ENCODE data around the gene TIMM8B.
"Not testable (repeated sequence)": the region's sequence is repeated elsewhere in the genome, so short reads cannot be mapped to it uniquely, and the experiment has no call there.

TIMM8B gene

GRCh38 chr11:112086422-112087191 lies at the start of gene TIMM8B, which contains the start of gene SDHD:
TSS of gene TIMM8B (minus strand) at chr11:112086756. CDS start at chr11:112086723, 33 bp downstream.
TSS of gene SDHD (plus strand) at chr11:112086873. CDS start at chr11:112086908, 35 bp downstream.
- DNase-seq (ENCODE audit: low read depth in 1 of 2, low spot score in 1 of 2) = peak; percentile 87 to 97

- no peak for DNase-seq (ENCODE audit: low read depth in 1 of 2, low spot score in 1 of 2)
Measured at GRCh38 chr11:112134473-112134872, 47.9 kb upstream of the TIMM8B start.

GRCh38 chr11:112132737-112133136 lies 46.2 kb upstream of the TIMM8B start:
- no peak for DNase-seq (ENCODE audit: low read depth in 1 of 2, low spot score in 1 of 2)

- DNase-seq (ENCODE audit: low read depth in 1 of 2, low spot score in 1 of 2) = no peak
Measured at GRCh38 chr11:112129656-112130055, 43.1 kb upstream of the TIMM8B start.

GRCh38 chr11:112128483-112129121 lies 42.0 kb upstream of the TIMM8B start:
- DNase-seq (ENCODE audit: low read depth in 1 of 2, low spot score in 1 of 2) = no peak

- no peak for DNase-seq (ENCODE audit: low read depth in 1 of 2, low spot score in 1 of 2)
Measured at GRCh38 chr11:112127056-112127455, 40.5 kb upstream of the TIMM8B start.

- DNase-seq (ENCODE audit: low read depth in 1 of 2, low spot score in 1 of 2) = no peak
Measured at GRCh38 chr11:112123129-112123528, 36.6 kb upstream of the TIMM8B start.

- no peak for DNase-seq (ENCODE audit: low read depth in 1 of 2, low spot score in 1 of 2)
Measured at GRCh38 chr11:112121981-112122615, 35.5 kb upstream of the TIMM8B start.

- DNase-seq (ENCODE audit: low read depth in 1 of 2, low spot score in 1 of 2) = no peak
Measured at GRCh38 chr11:112118176-112118575, 31.6 kb upstream of the TIMM8B start.

GRCh38 chr11:112115386-112115785 lies 28.8 kb upstream of the TIMM8B start:
- no peak for DNase-seq (ENCODE audit: low read depth in 1 of 2, low spot score in 1 of 2)

- no peak for DNase-seq (ENCODE audit: low read depth in 1 of 2, low spot score in 1 of 2)
Measured at GRCh38 chr11:112114460-112114859, 27.9 kb upstream of the TIMM8B start.

GRCh38 chr11:112113539-112114457 lies 27.2 kb upstream of the TIMM8B start:
- DNase-seq (ENCODE audit: low read depth in 1 of 2, low spot score in 1 of 2) = no peak

GRCh38 chr11:112106070-112106469 lies 19.5 kb upstream of the TIMM8B start:
- no peak for DNase-seq (ENCODE audit: low read depth in 1 of 2, low spot score in 1 of 2)

- no peak for DNase-seq (ENCODE audit: low read depth in 1 of 2, low spot score in 1 of 2)
Measured at GRCh38 chr11:112103446-112103845, 16.9 kb upstream of the TIMM8B start.

GRCh38 chr11:112100462-112100861 lies 13.9 kb upstream of the TIMM8B start:
- DNase-seq (ENCODE audit: low read depth in 1 of 2, low spot score in 1 of 2) = no peak

- no peak for DNase-seq (ENCODE audit: low read depth in 1 of 2, low spot score in 1 of 2)
Measured at GRCh38 chr11:112097734-112098528, 11.4 kb upstream of the TIMM8B start.

- no peak for DNase-seq (ENCODE audit: low read depth in 1 of 2, low spot score in 1 of 2)
Measured at GRCh38 chr11:112096194-112096593, 9.6 kb upstream of the TIMM8B start.

GRCh38 chr11:112095302-112095701 lies 8.7 kb upstream of the TIMM8B start:
- not testable (repeated sequence) for DNase-seq (ENCODE audit: low read depth in 1 of 2, low spot score in 1 of 2)

GRCh38 chr11:112087212-112087611 lies 656 bp upstream of the TIMM8B start:
- DNase-seq (ENCODE audit: low read depth in 1 of 2, low spot score in 1 of 2) = no peak

GRCh38 chr11:112085822-112086421 lies 634 bp downstream of the TIMM8B start:
- DNase-seq (ENCODE audit: low read depth in 1 of 2, low spot score in 1 of 2) = peak in 1 of 2 donors; percentile 34

Data from activated CD4-positive, alpha-beta T cell treated with anti-CD3 and anti-CD28 coated beads, Interleukin-2, amount 50 U/mL, for 24 hours (primary cell).